GM21619 (cell line): ENCODE data around the gene NRBP1.

Experiments
- ATAC-seq: cut with Tn5 transposase; IDR thresholded peaks from one replicate; pipeline ENCODE4 v1.9.1; 2021; ENCODE audit not compliant: unreplicated experiment

Gene NRBP1

GRCh38 chr2:27428213-27428977 is at the start of gene NRBP1:
TSS of gene NRBP1 (plus strand) at chr2:27428631. CDS start at chr2:27433274, 4,643 bp downstream.
- peak; percentile 85 for ATAC-seq

- ATAC-seq: no peak
Measured at GRCh38 chr2:27378809-27379290, 49.6 kb upstream of the NRBP1 start.

GRCh38 chr2:27379383-27379835 is 49.0 kb upstream of the NRBP1 start:
- ATAC-seq: no peak

- ATAC-seq: peak; percentile 40
Measured at GRCh38 chr2:27379836-27380625, 48.4 kb upstream of the NRBP1 start.

GRCh38 chr2:27380626-27381545 is 47.5 kb upstream of the NRBP1 start, which contains the start of gene ZNF513:
TSS of gene ZNF513 (minus strand) at chr2:27380734. CDS start at chr2:27380526, 208 bp downstream.
- ATAC-seq: peak; percentile 90

GRCh38 chr2:27381577-27382181 is 46.8 kb upstream of the NRBP1 start:
- no peak for ATAC-seq

- ATAC-seq: no peak
Measured at GRCh38 chr2:27390822-27391679, 37.4 kb upstream of the NRBP1 start.

GRCh38 chr2:27393225-27393624 is 35.2 kb upstream of the NRBP1 start:
- no peak for ATAC-seq

- no peak for ATAC-seq
Measured at GRCh38 chr2:27398962-27399361, 29.5 kb upstream of the NRBP1 start.

- ATAC-seq: no peak
Measured at GRCh38 chr2:27400348-27401135, 27.9 kb upstream of the NRBP1 start.

GRCh38 chr2:27407798-27408491 is 20.5 kb upstream of the NRBP1 start:
- no peak for ATAC-seq

GRCh38 chr2:27408601-27409320 is 19.7 kb upstream of the NRBP1 start:
- peak; percentile 32 for ATAC-seq

- peak; percentile 94 for ATAC-seq
Measured at GRCh38 chr2:27409321-27410073, 18.9 kb upstream of the NRBP1 start, which contains the start of gene PPM1G. TSS of gene PPM1G (minus strand) at chr2:27409591. CDS start at chr2:27409422, 169 bp downstream.

GRCh38 chr2:27412419-27413152 is 15.8 kb upstream of the NRBP1 start:
- ATAC-seq: no peak

GRCh38 chr2:27416151-27416550 is 12.3 kb upstream of the NRBP1 start:
- ATAC-seq: no peak

GRCh38 chr2:27420996-27421395 is 7.4 kb upstream of the NRBP1 start:
- ATAC-seq: no peak
